Naive thymus-derived CD4-positive, alpha-beta T cell (primary cell): Measurements from ENCODE around the gene SKA2. TPM values are rescaled to one million over a fixed set of nuclear protein-coding genes. Genes with fewer than 3 reads are reported as not detected.
A peak's percentile ranks its signal among the peaks of the same experiment; 100 is the strongest.

Experiments used
- microRNA-seq: library from miRNA; unstranded; fragments of <30 nt; microRNA quantifications from one replicate; pipeline ENCODE4 v1.2.0, GENCODE V29; 2022; ENCODE audit warnings: borderline microRNAs expressed
- polyA plus RNA-seq, 2 donors: library from polyadenylated mRNA; unstranded; fragments of 300-500 nt; fragmentation: Illumina TruSeq; gene quantifications; one replicate each; pipeline ENCODE4 v1.2.3, GENCODE V29; 2021
- total RNA-seq, 6 experiments: library from RNA in 5 of 6; stranded (reverse) in 5 of 6; gene quantifications; 1 replicate in 5 of 6; 2 replicates in 1 of 6; pipeline ENCODE4 v1.2.3 and lab custom pipeline; 2021 to 2026

The SKA2 gene
- total and polyA plus RNA-seq, 7 experiments from 2014 or later, result 11.0 to 58.1 (median 17.4) TPM

Small RNAs within 50 kb of the gene (microRNA-seq; reads per million reads assigned to microRNA genes)
- gene MIR301A (8.8 reads per million, percentile 17 among the genes with 10 or more reads in this experiment), gene MIR454 (637 reads per million, percentile 78 among the genes with 10 or more reads in this experiment)

Other genes starting within 250 kb of the SKA2 start
- gene TRIM37, start 48.3 kb downstream of the SKA2 start, total RNA-seq, result 10 to 100 TPM; 13.1 to 25.2 (median 22.4) TPM
- gene TRIM37, start 48.3 kb downstream of the SKA2 start, polyA plus RNA-seq, result 1 to 10 TPM; 6.7 to 8.6 TPM
- 10 to 100 TPM in 1 of 5 experiments, 1 to 10 TPM in 1, under 1 TPM in 3; 0.61 to 41.9 (median 1.00) TPM for gene PRR11, start 560 bp upstream of the SKA2 start, total RNA-seq
- gene PRR11, start 560 bp upstream of the SKA2 start, polyA plus RNA-seq, result under 1 TPM; 0.07 to 0.55 TPM
- 10 to 100 TPM in 4 of 5 experiments, 1 to 10 TPM in 1; 8.3 to 21.9 (median 19.2) TPM for gene SMG8, start 54.8 kb upstream of the SKA2 start, total RNA-seq
- 10 to 100 TPM; 14.8 to 19.1 TPM for gene SMG8, start 54.8 kb upstream of the SKA2 start, polyA plus RNA-seq
- gene GDPD1, start 65.3 kb upstream of the SKA2 start, total RNA-seq, result 1 to 10 TPM; 2.4 to 6.0 (median 3.8) TPM
- gene GDPD1, start 65.3 kb upstream of the SKA2 start, polyA plus RNA-seq, result 1 to 10 TPM in 1 of 2 donors, under 1 TPM in 1; 0.85 to 5.2 TPM
- gene YPEL2, start 176.5 kb upstream of the SKA2 start, total RNA-seq, result 10 to 100 TPM; 10.6 to 52.0 (median 46.8) TPM
- 10 to 100 TPM; 17.7 to 25.1 TPM for gene YPEL2, start 176.5 kb upstream of the SKA2 start, polyA plus RNA-seq